Esophagus (tissue), 2 donors: ENCODE measurements around the gene PCDHGA6. TPM values are rescaled to one million over a fixed set of nuclear protein-coding genes. Genes with fewer than 3 reads are reported as not detected.

Experiments used
- H3K27ac ChIP-seq, 2 donors: one replicate each; pipeline ENCODE4 v1.5.1; 2013; ENCODE audit warnings: low read depth in 2 of 2, mild to moderate bottlenecking in 2 of 2, inconsistent platforms in 1 of 2, low read length in 1 of 2, moderate library complexity in 1 of 2
- H3K27me3 ChIP-seq, 2 donors: one replicate each; pipeline ENCODE4 v1.6.1; 2013; ENCODE audit warnings: low read length in 2 of 2, control low read depth in 1 of 2, mild to moderate bottlenecking in 1 of 2; ENCODE audit not compliant: insufficient read depth in 2 of 2, control insufficient read depth in 1 of 2
- H3K36me3 ChIP-seq, 2 donors: one replicate each; pipeline ENCODE4 v1.6.1; 2013; ENCODE audit warnings: low read length in 1 of 2; ENCODE audit not compliant: control insufficient read depth in 2 of 2, insufficient read depth in 2 of 2
- H3K4me1 ChIP-seq, 2 donors: one replicate each; pipeline ENCODE4 v1.6.1; 2013; ENCODE audit warnings: low read length in 1 of 2; ENCODE audit not compliant: control insufficient read depth in 2 of 2, insufficient read depth in 2 of 2
- H3K4me3 ChIP-seq, 2 donors: one replicate each; pipeline ENCODE4 v1.5.1; 2013; ENCODE audit warnings: low read length in 2 of 2, mild to moderate bottlenecking in 2 of 2, low read depth in 1 of 2, moderate library complexity in 1 of 2
- H3K9me3 ChIP-seq, 2 donors: one replicate each; pipeline ENCODE4 v1.6.1; 2013; ENCODE audit warnings: mild to moderate bottlenecking in 2 of 2, low read depth in 1 of 2, low read length in 1 of 2, moderate library complexity in 1 of 2; ENCODE audit not compliant: control insufficient read depth in 2 of 2, insufficient read depth in 1 of 2
- WGBS, 2 donors: extraction: QIAGEN DNeasy Blood & Tissue Kit; methylation state at CpG; one replicate each; pipeline ENCODE4 v1.1.7; 2013; 5-methylcytosine and 5-hydroxymethylcytosine counted together
- polyA plus RNA-seq, 2 donors: library from polyadenylated mRNA; stranded (reverse); fragments of 200-250 nt; gene quantifications; one replicate each; pipeline ENCODE4 v1.2.3, GENCODE V29; 2013
- donor health status: healthy with polysubstance abuse.
- donor health status: Bipolar disorder and iron deficiency.

The PCDHGA6 gene
- polyA plus RNA-seq, 2 donors, result 0.36 to 0.63 TPM

DNA sequence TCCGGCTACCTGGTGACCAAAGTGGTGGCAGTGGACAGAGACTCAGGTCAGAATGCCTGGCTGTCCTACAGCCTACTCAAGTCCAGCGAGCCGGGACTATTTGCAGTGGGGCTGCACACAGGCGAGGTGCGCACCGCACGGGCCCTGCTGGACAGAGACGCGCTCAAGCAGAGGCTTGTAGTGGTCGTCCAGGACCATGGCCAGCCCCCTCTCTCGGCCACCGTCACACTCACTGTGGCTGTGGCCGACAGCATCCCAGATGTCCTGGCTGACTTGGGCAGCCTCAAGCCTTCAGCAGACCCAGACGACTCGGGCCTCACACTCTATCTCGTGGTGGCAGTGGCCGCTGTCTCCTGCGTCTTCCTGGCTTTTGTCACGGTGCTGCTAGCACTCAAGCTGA is 16.7 kb upstream of the PCDHGA6 start:
- Histone ChIP-seq H3K36me3 (no peaks in the 10 kb centered on the region), H3K4me1 (peaks cover 0 to 4% of the 10 kb centered on the region in 2 donors), H3K4me3 (no peak overlapping the region), H3K9me3 (peaks cover 33 to 53% of the 10 kb centered on the region in 2 donors), H3K27me3 (peaks cover 0 to 5% of the 10 kb centered on the region in 2 donors), H3K27ac (no peak overlapping the region)
- whole genome bisulfite sequencing, 2 donors, result 45 to 52% methylated on average over 19 of the region's 19 CpGs

DNA sequence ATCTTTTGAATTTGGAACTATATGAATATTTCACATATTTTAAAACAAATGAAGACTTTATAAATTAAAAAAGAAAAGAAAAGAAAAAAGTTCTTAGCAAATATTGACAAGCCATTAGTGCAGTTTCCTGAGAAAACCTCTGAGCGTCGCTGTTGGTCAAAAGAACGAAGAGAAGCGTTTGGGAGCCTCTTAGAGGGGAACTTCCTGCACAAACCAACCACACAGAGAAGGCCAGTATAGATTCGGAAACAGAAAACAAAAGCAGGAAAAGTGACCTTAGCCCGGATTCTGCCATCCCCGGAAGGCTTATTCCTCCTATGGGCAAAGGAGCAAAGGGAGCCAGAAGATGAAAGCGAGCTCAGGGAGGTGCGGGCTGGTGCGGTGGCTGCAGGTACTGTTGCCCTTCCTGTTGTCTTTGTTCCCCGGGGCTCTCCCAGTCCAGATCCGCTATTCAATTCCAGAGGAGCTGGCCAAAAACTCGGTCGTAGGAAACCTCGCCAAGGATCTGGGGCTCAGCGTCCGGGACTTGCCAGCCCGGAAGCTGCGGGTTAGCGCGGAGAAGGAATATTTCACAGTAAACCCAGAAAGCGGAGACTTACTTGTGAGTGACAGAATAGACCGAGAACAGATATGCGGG is 13.8 kb upstream of the PCDHGA6 start, which contains the start of gene PCDHGB2:
TSS of gene PCDHGB2 (plus strand) at position 205 of the 637 bp plus-strand sequence. CDS start at position 347, 142 bp downstream.
- 19 to 21% methylated on average over 24 of the region's 24 CpGs for WGBS, 2 donors
- no peak within 1 kb of the TSS for H3K27ac ChIP-seq
- peaks cover 41 to 59% of the 10 kb centered on the region in 2 donors for H3K9me3 ChIP-seq
- H3K4me1 ChIP-seq, result peaks cover 0 to 4% of the 10 kb centered on the region in 2 donors
- peaks cover 0 to 5% of the 10 kb centered on the region in 2 donors for H3K27me3 ChIP-seq
- peak within 1 kb of the TSS; percentile 18 to 40 for H3K4me3 ChIP-seq
- no peaks in the 10 kb centered on the region for H3K36me3 ChIP-seq

DNA sequence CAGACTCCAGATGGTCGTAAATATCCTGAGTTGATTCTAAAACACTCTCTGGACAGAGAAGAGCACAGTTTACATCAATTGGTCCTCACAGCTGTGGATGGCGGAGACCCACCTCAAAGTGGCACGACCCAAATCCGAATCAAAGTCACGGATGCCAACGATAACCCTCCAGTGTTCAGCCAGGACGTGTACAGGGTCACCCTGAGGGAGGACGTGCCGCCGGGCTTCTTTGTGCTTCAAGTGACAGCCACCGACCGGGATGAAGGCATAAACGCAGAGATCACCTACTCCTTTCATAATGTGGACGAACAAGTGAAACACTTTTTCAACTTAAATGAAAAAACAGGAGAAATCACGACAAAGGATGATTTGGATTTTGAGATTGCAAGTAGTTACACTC is 13.0 kb upstream of the PCDHGA6 start:
- Histone ChIP-seq H3K9me3 (peaks cover 38 to 59% of the 10 kb centered on the region in 2 donors), H3K27me3 (peaks cover 0 to 5% of the 10 kb centered on the region in 2 donors), H3K4me3 (no peak overlapping the region), H3K27ac (no peak overlapping the region), H3K36me3 (no peaks in the 10 kb centered on the region), H3K4me1 (peaks cover 0 to 4% of the 10 kb centered on the region in 2 donors)
- 36 to 45% methylated on average over 15 of the region's 15 CpGs for WGBS, 2 donors

DNA sequence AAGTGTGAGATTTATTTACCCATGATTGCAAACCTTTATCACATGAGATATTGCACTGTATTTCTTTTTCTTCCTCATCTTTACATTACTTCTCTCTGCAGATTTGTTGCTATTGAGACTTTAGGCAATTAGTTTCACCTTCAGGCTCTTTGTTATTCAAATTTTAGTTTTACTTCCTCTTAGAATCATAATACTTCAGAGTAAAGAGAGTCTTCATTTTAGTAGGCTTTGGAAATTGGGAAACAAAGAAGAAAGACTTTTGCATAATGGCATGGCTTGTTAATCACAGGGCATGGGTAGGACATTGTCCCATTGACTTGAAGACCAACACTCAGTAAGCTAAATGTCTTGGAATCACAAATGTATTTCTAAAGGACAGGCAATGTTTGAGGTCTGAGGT is 11.0 kb upstream of the PCDHGA6 start:
- peaks cover 0 to 5% of the 10 kb centered on the region in 2 donors for H3K27me3 ChIP-seq
- no peaks in the 10 kb centered on the region for H3K36me3 ChIP-seq

DNA sequence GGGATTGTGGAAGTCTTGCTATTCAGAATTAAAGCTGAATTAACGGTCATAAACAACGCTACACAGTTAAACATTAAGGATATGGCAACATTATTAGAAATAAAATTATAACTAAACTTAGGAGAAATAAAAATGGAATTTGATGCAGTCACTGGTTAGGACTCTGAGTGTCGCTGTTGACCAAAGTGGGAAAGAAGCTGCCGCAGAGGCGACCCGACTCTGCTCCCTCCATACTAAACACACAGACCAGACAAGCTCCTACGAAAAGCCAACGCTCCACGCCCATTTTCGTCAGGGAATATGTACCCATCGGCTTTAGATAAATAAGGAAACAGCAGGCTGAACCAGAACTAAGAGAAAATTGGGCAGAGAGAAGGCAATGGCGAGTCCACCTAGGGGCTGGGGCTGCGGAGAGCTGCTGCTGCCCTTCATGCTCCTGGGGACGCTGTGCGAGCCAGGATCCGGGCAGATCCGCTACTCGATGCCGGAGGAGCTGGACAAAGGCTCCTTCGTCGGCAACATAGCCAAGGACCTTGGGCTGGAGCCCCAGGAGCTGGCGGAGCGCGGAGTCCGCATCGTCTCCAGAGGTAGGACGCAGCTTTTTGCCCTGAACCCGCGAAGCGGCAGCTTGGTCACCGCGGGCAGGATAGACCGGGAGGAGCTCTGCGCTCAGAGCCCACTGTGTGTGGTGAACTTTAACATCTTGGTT is 9.6 kb upstream of the PCDHGA6 start, which contains the start of gene PCDHGA5:
TSS of gene PCDHGA5 (plus strand) at position 211 of the 709 bp plus-strand sequence. CDS start at position 380, 169 bp downstream.
- peaks cover 38 to 48% of the 10 kb centered on the region in 2 donors for H3K9me3 ChIP-seq
- H3K4me3 ChIP-seq, result peak within 1 kb of the TSS in 1 of 2 donors; percentile 19
- no peaks in the 10 kb centered on the region for H3K36me3 ChIP-seq
- H3K4me1 ChIP-seq, result peaks cover 0 to 4% of the 10 kb centered on the region in 2 donors
- no peak within 1 kb of the TSS for H3K27ac ChIP-seq
- 21 to 22% methylated on average over 34 of the region's 34 CpGs for WGBS, 2 donors
- H3K27me3 ChIP-seq, result peaks cover 0 to 5% of the 10 kb centered on the region in 2 donors

More for the DNA sequence above, 11.0 kb upstream of the PCDHGA6 start:
- H3K4me1 ChIP-seq, result peaks cover 0 to 4% of the 10 kb centered on the region in 2 donors
- peaks cover 38 to 51% of the 10 kb centered on the region in 2 donors for H3K9me3 ChIP-seq
- no peak overlapping the region for H3K4me3 ChIP-seq
- H3K27ac ChIP-seq, result no peak overlapping the region

DNA sequence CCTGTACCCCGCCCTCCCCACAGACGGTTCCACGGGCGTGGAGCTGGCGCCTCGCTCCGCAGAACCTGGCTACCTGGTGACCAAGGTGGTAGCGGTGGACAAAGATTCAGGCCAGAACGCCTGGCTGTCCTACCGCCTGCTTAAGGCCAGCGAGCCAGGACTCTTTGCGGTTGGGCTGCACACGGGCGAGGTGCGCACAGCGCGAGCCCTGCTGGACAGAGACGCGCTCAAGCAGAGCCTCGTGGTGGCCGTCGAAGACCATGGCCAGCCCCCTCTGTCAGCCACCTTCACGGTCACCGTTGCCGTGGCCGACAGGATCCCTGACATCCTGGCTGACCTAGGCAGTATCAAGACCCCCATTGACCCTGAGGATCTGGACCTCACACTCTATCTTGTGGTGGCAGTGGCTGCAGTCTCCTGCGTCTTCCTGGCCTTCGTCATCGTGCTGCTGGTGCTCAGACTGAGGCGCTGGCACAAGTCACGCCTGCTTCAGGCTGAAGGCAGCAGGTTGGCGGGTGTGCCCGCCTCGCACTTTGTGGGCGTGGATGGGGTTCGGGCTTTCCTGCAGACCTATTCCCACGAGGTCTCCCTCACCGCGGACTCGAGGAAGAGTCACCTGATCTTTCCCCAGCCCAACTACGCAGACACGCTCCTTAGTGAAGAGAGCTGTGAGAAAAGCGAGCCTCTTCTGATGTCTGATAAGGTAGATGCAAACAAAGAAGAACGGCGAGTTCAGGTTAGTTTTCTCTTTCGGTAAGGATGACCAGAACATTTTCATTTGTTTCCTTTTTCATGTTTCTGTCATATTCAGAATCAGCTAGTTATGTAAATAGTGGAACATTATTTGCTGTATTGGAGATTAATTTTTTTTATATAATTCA is 7.4 kb upstream of the PCDHGA6 start:
- H3K27ac ChIP-seq, result no peak overlapping the region
- H3K4me1 ChIP-seq, result peaks cover 0 to 4% of the 10 kb centered on the region in 2 donors
- H3K4me3 ChIP-seq, result no peak overlapping the region
- WGBS, 2 donors, result 35 to 43% methylated on average over 45 to 46 of the region's 46 CpGs
- H3K36me3 ChIP-seq, result no peaks in the 10 kb centered on the region
- H3K9me3 ChIP-seq, result peaks cover 38 to 47% of the 10 kb centered on the region in 2 donors
- H3K27me3 ChIP-seq, result peaks cover 0 to 7% of the 10 kb centered on the region in 2 donors

DNA sequence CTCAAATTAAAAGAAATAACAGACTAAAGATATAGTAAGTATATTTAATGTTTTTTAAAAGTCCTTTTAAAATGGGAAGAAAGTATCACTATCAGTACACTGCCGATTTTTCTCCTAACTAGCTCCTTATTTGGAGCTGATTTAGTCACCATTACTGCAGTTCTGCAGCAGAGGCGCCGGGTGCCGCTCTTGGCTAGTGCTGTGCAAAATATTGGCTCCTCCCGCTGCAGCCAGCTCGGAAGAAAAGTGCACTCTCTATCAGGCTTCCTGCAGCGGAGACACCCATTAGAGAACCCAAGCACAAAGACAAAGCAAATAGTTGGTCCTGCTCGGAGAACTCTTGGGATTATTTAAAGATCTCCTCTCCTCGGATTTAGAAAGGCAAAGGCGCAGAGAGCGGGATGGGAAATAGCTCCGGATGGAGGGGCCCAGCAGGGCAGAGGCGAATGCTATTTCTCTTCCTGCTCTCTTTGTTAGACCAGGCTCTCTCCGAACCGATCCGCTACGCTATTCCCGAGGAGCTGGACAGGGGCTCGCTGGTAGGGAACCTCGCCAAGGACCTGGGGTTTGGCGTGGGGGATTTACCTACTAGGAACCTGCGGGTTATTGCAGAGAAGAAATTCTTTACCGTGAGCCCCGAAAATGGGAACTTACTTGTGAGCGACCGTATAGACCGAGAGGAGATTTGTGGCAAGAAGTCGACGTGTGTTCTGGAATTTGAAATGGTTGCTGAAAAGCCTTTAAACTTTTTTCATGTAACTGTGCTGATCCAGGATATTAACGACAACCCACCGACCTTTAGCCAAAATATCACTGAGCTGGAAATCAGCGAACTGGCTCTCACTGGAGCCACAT is 3.5 kb upstream of the PCDHGA6 start, which contains the start of gene PCDHGB3:
TSS of gene PCDHGB3 (plus strand) at position 249 of the 855 bp plus-strand sequence. CDS start at position 402, 153 bp downstream.
- peaks cover 0 to 8% of the 10 kb centered on the region in 2 donors for H3K27me3 ChIP-seq
- no peaks in the 10 kb centered on the region for H3K36me3 ChIP-seq
- H3K9me3 ChIP-seq, result peaks cover 42 to 56% of the 10 kb centered on the region in 2 donors
- H3K4me1 ChIP-seq, result peaks cover 3% of the 10 kb centered on the region in 2 donors
- H3K27ac ChIP-seq, result no peak within 1 kb of the TSS
- 22% methylated on average over 32 of the region's 32 CpGs for WGBS, 2 donors
- H3K4me3 ChIP-seq, result peak within 1 kb of the TSS; percentile 11 to 16

DNA sequence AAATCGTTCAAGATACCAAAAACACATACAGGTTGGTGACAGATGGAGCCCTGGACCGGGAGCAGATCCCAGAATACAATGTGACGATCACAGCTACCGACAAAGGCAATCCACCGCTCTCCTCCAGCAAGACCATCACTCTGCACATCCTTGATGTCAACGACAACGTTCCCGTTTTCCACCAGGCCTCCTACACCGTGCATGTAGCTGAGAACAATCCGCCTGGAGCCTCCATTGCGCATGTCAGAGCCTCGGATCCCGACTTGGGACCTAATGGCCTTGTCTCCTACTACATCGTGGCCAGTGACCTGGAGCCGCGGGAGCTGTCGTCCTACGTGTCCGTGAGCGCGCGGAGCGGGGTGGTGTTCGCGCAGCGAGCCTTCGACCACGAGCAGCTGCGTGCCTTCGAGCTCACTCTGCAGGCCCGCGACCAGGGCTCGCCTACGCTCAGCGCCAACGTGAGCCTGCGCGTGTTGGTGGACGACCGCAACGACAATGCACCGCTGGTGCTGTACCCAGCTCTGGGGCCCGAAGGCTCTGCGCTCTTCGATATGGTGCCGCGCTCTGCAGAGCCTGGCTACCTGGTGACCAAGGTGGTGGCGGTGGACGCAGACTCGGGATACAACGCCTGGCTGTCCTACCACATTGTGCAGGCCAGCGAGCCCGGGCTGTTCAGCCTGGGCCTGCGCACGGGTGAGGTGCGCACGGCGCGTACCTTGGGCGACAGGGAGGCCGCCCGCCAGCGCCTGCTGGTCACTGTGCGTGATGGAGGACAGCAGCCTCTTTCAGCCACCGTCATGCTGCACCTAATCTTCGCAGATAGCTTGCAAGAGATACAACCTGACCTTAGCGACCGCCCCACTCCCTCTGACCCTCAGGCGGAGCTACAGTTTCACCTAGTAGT is 1.9 kb upstream of the PCDHGA6 start:
- 38 to 41% methylated on average over 69 of the region's 69 CpGs for WGBS, 2 donors
- peaks cover 42 to 55% of the 10 kb centered on the region in 2 donors for H3K9me3 ChIP-seq
- peaks cover 0 to 8% of the 10 kb centered on the region in 2 donors for H3K27me3 ChIP-seq
- H3K4me1 ChIP-seq, result peaks cover 3% of the 10 kb centered on the region in 2 donors
- H3K27ac ChIP-seq, result no peak overlapping the region
- H3K36me3 ChIP-seq, result no peaks in the 10 kb centered on the region
- no peak overlapping the region for H3K4me3 ChIP-seq
